DMS153 treated with DMSO at 0.1 percent for 48 hours (cell line): Measurements from ENCODE around the gene SDR39U1.

Experiments used
- DNase-seq: peaks from one replicate; lab custom pipeline; 2025; ENCODE audit not compliant: unreplicated experiment; lab: John Stamatoyannopoulos, UW

SDR39U1 gene

GRCh38 chr14:24414077-24414476, 28.5 kb downstream of the SDR39U1 start:
- no peak for DNase-seq

- peak; percentile 19 for DNase-seq
Measured at GRCh38 chr14:24411443-24412389, 30.9 kb downstream of the SDR39U1 start.

- no peak for DNase-seq
Measured at GRCh38 chr14:24409956-24410355, 32.6 kb downstream of the SDR39U1 start.

- DNase-seq: no peak
Measured at GRCh38 chr14:24409192-24409591, 33.4 kb downstream of the SDR39U1 start.

GRCh38 chr14:24408764-24409163, 33.8 kb downstream of the SDR39U1 start:
- DNase-seq: no peak

- DNase-seq: no peak
Measured at GRCh38 chr14:24407608-24408325, 34.8 kb downstream of the SDR39U1 start.

GRCh38 chr14:24406416-24406815, 36.2 kb downstream of the SDR39U1 start:
- DNase-seq: no peak

GRCh38 chr14:24404814-24405213, 37.8 kb downstream of the SDR39U1 start:
- no peak for DNase-seq

GRCh38 chr14:24403294-24403998, 39.1 kb downstream of the SDR39U1 start:
- DNase-seq: no peak

- no peak for DNase-seq
Measured at GRCh38 chr14:24401810-24402702, 40.5 kb downstream of the SDR39U1 start.

GRCh38 chr14:24399999-24400718, 42.4 kb downstream of the SDR39U1 start:
- DNase-seq: no peak

GRCh38 chr14:24399447-24399822, 43.1 kb downstream of the SDR39U1 start:
- no peak for DNase-seq

- DNase-seq: no peak
Measured at GRCh38 chr14:24398653-24399446, 43.7 kb downstream of the SDR39U1 start, which contains the start of gene NYNRIN. Gene NYNRIN, plus strand, starts transcription at chr14:24399003. Its CDS starts 244 bp downstream, at chr14:24399247.

GRCh38 chr14:24398293-24398652, 44.3 kb downstream of the SDR39U1 start:
- no peak for DNase-seq

- DNase-seq: no peak
Measured at GRCh38 chr14:24397639-24398292, 44.8 kb downstream of the SDR39U1 start.

GRCh38 chr14:24395609-24396582, 46.7 kb downstream of the SDR39U1 start:
- DNase-seq: no peak

GRCh38 chr14:24394275-24394674, 48.3 kb downstream of the SDR39U1 start:
- no peak for DNase-seq
